A549 (cell line): ENCODE data around the gene TNRC6B.

Experiments used
- CEBPB ChIP-seq, 2 experiments: fragments of >200 bp in 1 of 2; sonication (Bioruptor Twin) in 1 of 2; formaldehyde crosslinking in 1 of 2; IDR thresholded peaks; 2 replicates each; pipeline ENCODE4 v1.6.1; 2012 to 2016
- CHD2 ChIP-seq: fragments of 150-350 bp; IDR thresholded peaks from 2 replicates; pipeline ENCODE4 v1.6.1; 2014; ENCODE audit warnings: low read length; ENCODE audit not compliant: partially characterized antibody
- CTCF ChIP-seq: fragments of >200 bp; sonication (Bioruptor Twin); formaldehyde crosslinking; IDR thresholded peaks from 3 replicates; pipeline ENCODE4 v1.5.1; 2016
- ELK1 ChIP-seq: fragments of 150-350 bp; IDR thresholded peaks from 2 replicates; pipeline ENCODE4 v1.6.1; 2014; ENCODE audit warnings: low read depth, mild to moderate bottlenecking, low read length
- ESRRA ChIP-seq: fragments of 150-350 bp; IDR thresholded peaks from 2 replicates; pipeline ENCODE4 v1.6.1; 2014; ENCODE audit warnings: mild to moderate bottlenecking, low read length, borderline replicate concordance
- KDM1A ChIP-seq: fragments of 200-600 bp; sonication (generic); IDR thresholded peaks from 2 replicates; pipeline ENCODE4 v1.6.1; 2016; ENCODE audit warnings: low read depth, mild to moderate bottlenecking
- MAX ChIP-seq: IDR thresholded peaks from 2 replicates; pipeline ENCODE4 v1.6.1; 2012
- NR3C1 ChIP-seq: fragments of >200 bp; sonication (Bioruptor Twin); formaldehyde crosslinking; IDR thresholded peaks from 3 replicates; pipeline ENCODE4 v1.6.1; 2017
- POLR2AphosphoS2 ChIP-seq: conservative IDR thresholded peaks from 2 replicates; pipeline ENCODE4 v1.6.1; 2012; ENCODE audit warnings: low read length, improper control_type of control experiment, inconsistent platforms
- RAD21 ChIP-seq, 2 experiments: fragments of >200 bp in 1 of 2; sonication (Bioruptor Twin) in 1 of 2; formaldehyde crosslinking in 1 of 2; IDR thresholded peaks in 1 of 2; conservative IDR thresholded peaks in 1 of 2; 2 replicates in 1 of 2; 3 replicates in 1 of 2; pipeline ENCODE4 v1.6.1; 2012 to 2018; ENCODE audit warnings: inconsistent platforms in 1 of 2
- RFX5 ChIP-seq: fragments of 450-650 bp; IDR thresholded peaks from 2 replicates; pipeline ENCODE4 v1.7.1; 2014; ENCODE audit warnings: antibody characterized with exemption, mild to moderate bottlenecking, moderate library complexity
- SMC3 ChIP-seq: fragments of >200 bp; sonication (Bioruptor Twin); formaldehyde crosslinking; IDR thresholded peaks from 3 replicates; pipeline ENCODE4 v1.6.1; 2018; ENCODE audit warnings: inconsistent platforms
- SREBF2 ChIP-seq: fragments of 450-650 bp; IDR thresholded peaks from 2 replicates; pipeline ENCODE4 v1.6.1; 2014; ENCODE audit warnings: mild to moderate bottlenecking, moderate library complexity
- USF2 ChIP-seq: fragments of 450-650 bp; IDR thresholded peaks from 2 replicates; pipeline ENCODE4 v1.6.1; 2014; ENCODE audit warnings: antibody characterized with exemption

- TF ChIP-seq SREBF2 (no peak), CEBPB (IDR thresholded peaks at IDR 0.05) (no peak), CTCF (no peak), POLR2AphosphoS2 (no peak), RAD21 (conservative IDR thresholded peaks at IDR 0.05 in 1 of 2, IDR thresholded peaks at IDR 0.05 in 1 of 2) (no peak), USF2 (no peak), SMC3 (no peak), ELK1 (no peak), MAX (no peak), KDM1A (no peak), RFX5 (no peak), ESRRA (no peak), CHD2 (no peak), NR3C1 (no peak)
Measured at GRCh38 chr22:40180403-40180802, 2.7 kb downstream of the TNRC6B start.
